Measurements from ENCODE around the gene BLOC1S5. TPM values are rescaled to one million over a fixed set of nuclear protein-coding genes. Genes with fewer than 3 reads are reported as not detected.
"Not testable (repeated sequence)": the region's sequence is repeated elsewhere in the genome, so short reads cannot be mapped to it uniquely, and the experiment has no call there.

The BLOC1S5 gene
- total RNA-seq, 1 donor from 2014 or later = 24.4 TPM

DNA sequence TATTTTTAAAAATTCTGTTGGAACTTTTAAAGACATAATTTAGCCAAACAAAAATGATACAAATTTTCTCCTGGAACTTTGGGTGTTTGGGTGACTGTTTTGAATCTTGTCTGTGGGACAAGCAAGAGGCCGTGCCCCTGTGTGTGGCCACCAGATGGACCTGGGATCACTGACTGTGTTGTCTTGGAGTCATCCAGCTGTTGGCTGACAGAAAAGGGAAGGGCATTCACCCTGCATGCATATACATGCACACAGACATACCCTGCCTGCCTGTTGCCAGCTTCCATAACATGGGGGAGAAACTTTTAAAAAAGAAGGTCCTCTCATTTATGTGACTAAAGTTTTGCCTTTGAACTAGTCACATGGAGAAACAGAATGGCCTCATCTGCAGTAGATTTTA, 72.7 kb downstream of the BLOC1S5 start:
- peaks cover 14% of the 10 kb centered on the region for H3K27me3 Mint-ChIP-seq

DNA sequence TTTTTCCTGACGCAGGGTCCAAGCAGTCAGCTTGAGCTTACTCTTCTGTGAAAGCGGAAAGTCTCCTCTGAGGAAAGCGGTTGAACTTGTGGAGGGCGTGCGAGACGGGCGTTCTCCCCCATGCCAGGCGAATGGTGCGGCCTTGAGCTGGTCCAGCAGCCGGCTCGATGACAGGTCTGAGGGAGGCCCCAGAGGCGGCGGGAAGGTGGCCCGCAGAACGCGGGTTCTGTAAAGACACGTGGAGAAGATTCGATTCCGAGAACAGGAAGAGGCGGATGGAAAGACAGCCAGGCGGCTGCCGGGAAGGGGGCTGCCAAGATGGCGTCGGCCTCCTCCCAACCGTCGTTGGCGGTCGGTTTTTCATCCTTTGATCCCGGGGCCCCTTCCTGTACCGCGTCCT, 78.0 kb downstream of the BLOC1S5 start:
- TF ChIP-seq, protein P1, sequence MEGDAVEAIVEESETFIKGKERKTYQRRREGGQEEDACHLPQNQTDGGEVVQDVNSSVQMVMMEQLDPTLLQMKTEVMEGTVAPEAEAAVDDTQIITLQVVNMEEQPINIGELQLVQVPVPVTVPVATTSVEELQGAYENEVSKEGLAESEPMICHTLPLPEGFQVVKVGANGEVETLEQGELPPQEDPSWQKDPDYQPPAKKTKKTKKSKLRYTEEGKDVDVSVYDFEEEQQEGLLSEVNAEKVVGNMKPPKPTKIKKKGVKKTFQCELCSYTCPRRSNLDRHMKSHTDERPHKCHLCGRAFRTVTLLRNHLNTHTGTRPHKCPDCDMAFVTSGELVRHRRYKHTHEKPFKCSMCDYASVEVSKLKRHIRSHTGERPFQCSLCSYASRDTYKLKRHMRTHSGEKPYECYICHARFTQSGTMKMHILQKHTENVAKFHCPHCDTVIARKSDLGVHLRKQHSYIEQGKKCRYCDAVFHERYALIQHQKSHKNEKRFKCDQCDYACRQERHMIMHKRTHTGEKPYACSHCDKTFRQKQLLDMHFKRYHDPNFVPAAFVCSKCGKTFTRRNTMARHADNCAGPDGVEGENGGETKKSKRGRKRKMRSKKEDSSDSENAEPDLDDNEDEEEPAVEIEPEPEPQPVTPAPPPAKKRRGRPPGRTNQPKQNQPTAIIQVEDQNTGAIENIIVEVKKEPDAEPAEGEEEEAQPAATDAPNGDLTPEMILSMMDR (IDR thresholded peaks at IDR 0.05; ENCODE audit: unreplicated experiment) = no peak
- DNase-seq (ENCODE audit: low spot score, unreplicated experiment) = no peak
- H3K4me3 Mint-ChIP-seq (ENCODE audit: low read depth) = no peak overlapping the region
- H3K4me1 Mint-ChIP-seq (ENCODE audit: low read depth) = no peaks in the 10 kb centered on the region
- H3K9me3 Mint-ChIP-seq (ENCODE audit: low read depth) = peaks cover 7% of the 10 kb centered on the region
- H3K27me3 Mint-ChIP-seq = peaks cover 7% of the 10 kb centered on the region
- no peak overlapping the region for H3K27ac Mint-ChIP-seq
- H3K36me3 Mint-ChIP-seq (ENCODE audit: insufficient read depth) = peaks cover 5% of the 10 kb centered on the region

More for the DNA sequence above, 72.7 kb downstream of the BLOC1S5 start:
- Mint-ChIP-seq H3K27ac (no peak overlapping the region), H3K36me3 (ENCODE audit: insufficient read depth) (peaks cover 4% of the 10 kb centered on the region), H3K4me3 (ENCODE audit: low read depth) (no peak overlapping the region), H3K4me1 (ENCODE audit: low read depth) (no peaks in the 10 kb centered on the region), H3K9me3 (ENCODE audit: low read depth) (peaks cover 4% of the 10 kb centered on the region)
- TF ChIP-seq, protein P1 (IDR thresholded peaks at IDR 0.05; ENCODE audit: unreplicated experiment) = no peak
- DNase-seq (ENCODE audit: low spot score, unreplicated experiment) = no peak

DNA sequence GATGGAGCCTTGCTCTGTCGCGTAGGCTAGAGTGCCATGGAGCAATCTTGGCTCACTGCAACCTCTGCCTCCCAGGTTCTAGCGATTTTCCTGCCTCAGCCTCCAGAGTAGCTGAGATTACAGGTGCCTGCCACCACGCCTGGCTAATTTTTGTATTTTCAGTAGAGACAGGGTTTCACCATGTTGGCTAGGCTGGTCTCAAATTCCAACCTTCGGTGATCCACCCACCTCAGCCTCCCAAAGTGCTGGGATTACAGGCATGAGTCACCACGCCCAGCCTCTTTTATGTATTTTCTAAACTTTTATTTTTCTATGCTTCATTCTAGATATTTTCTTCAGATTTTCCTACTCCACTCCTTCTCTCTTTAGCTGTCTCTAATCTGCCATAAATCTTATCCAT, 80.2 kb downstream of the BLOC1S5 start:
- not testable (repeated sequence) for DNase-seq (ENCODE audit: low spot score, unreplicated experiment)

DNA sequence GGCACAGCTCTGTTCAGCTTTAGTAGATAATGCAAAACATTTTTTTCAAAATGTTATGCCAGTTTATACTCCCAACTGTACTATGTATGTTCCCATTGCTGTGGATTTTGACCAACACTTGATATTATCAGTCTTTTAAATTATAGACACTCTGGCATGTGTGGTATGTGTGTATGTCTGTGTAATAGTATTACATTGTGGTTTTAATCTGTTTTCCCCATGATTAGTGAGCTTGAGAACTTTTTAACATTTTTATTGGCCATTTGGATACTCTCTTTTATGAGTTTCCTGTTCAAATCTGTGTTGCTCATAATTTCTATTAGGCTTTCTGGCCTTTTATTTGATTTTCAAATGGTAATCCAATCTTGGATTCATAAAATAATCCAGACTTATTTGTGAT, 84.4 kb downstream of the BLOC1S5 start:
- H3K27me3 Mint-ChIP-seq = peaks cover 14% of the 10 kb centered on the region
- no peaks in the 10 kb centered on the region for H3K36me3 Mint-ChIP-seq (ENCODE audit: insufficient read depth)
- TF ChIP-seq, protein P1 (IDR thresholded peaks at IDR 0.05; ENCODE audit: unreplicated experiment) = no peak
- DNase-seq (ENCODE audit: low spot score, unreplicated experiment) = no peak
- H3K27ac Mint-ChIP-seq = no peak overlapping the region
- H3K4me3 Mint-ChIP-seq (ENCODE audit: low read depth) = no peak overlapping the region
- H3K9me3 Mint-ChIP-seq (ENCODE audit: low read depth) = peaks cover 3% of the 10 kb centered on the region
- H3K4me1 Mint-ChIP-seq (ENCODE audit: low read depth) = peaks cover 11% of the 10 kb centered on the region

More for the DNA sequence above, 80.2 kb downstream of the BLOC1S5 start:
- H3K4me3 Mint-ChIP-seq (ENCODE audit: low read depth); H3K4me1 Mint-ChIP-seq (ENCODE audit: low read depth); H3K36me3 Mint-ChIP-seq (ENCODE audit: insufficient read depth); H3K9me3 Mint-ChIP-seq (ENCODE audit: low read depth); H3K27me3 Mint-ChIP-seq; H3K27ac Mint-ChIP-seq: not testable (repeated sequence)

DNA sequence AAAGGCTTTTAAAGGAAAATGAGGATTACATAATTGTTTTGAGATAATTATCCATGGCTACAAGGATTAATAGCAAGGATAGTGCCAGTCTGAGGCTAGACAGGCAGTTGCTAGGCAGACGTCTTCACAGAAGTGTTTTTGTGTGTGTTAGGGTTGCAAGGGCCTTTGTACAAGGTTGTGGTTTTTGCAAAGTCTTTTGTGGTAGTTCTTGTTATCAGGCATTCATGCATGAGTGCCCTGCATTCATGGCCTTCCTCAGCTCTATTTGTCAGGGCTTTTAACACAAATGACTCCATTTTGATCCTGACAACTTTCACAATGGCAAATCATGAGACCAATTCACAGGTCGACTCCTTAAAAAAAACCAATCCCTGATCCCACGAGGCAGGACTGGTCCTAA, 85.5 kb downstream of the BLOC1S5 start:
- Mint-ChIP-seq H3K4me1 (ENCODE audit: low read depth) (peaks cover 11% of the 10 kb centered on the region), H3K27ac (no peak overlapping the region), H3K4me3 (ENCODE audit: low read depth) (no peak overlapping the region), H3K9me3 (ENCODE audit: low read depth) (peaks cover 3% of the 10 kb centered on the region), H3K27me3 (peaks cover 20% of the 10 kb centered on the region), H3K36me3 (ENCODE audit: insufficient read depth) (no peaks in the 10 kb centered on the region)
- TF ChIP-seq, protein P1 (IDR thresholded peaks at IDR 0.05; ENCODE audit: unreplicated experiment) = no peak
- DNase-seq (ENCODE audit: low spot score, unreplicated experiment) = no peak

DNA sequence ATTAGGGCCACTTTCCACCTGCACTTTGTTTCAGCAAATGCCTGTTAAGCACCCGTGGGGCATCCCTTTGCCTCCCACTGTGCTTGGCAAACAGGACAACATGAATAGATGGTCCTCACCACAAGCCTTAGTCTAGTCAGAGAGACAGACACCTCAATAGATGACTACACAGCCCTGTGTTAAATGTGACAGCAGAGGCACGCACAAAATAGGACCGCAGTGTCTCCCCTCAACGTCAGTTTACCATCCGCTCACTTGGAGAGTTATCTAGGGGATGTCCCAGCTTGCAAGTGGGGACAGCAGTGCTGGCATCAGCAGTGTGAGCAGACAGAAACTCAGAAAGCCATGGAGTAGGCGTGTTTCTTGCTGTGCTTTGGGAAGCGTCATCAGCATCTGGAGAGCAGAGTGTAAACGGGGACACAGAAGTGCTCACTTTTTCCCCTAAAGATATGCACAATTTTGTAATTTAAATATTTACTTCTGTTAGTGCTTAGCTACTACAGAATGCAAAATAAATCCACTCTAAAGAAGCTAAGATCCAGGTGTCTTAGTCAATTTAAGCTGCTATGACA, 87.6 kb downstream of the BLOC1S5 start:
- no peak overlapping the region for H3K4me3 Mint-ChIP-seq (ENCODE audit: low read depth)
- no peaks in the 10 kb centered on the region for H3K36me3 Mint-ChIP-seq (ENCODE audit: insufficient read depth)
- H3K4me1 Mint-ChIP-seq (ENCODE audit: low read depth) = peaks cover 11% of the 10 kb centered on the region
- TF ChIP-seq, protein P1 (IDR thresholded peaks at IDR 0.05; ENCODE audit: unreplicated experiment) = no peak
- H3K27me3 Mint-ChIP-seq = peaks cover 20% of the 10 kb centered on the region
- no peak for DNase-seq (ENCODE audit: low spot score, unreplicated experiment)
- H3K9me3 Mint-ChIP-seq (ENCODE audit: low read depth) = peaks cover 3% of the 10 kb centered on the region
- H3K27ac Mint-ChIP-seq = no peak overlapping the region

All from progenitor cell of endocrine pancreas (in vitro differentiated cells).